ENCODE results near the gene NDUFA12.
"Not testable (repeated sequence)": the region's sequence is repeated elsewhere in the genome, so short reads cannot be mapped to it uniquely, and the experiment has no call there.

The NDUFA12 gene

GRCh38 chr12:94990222-94990621 is 13.3 kb downstream of the NDUFA12 start:
- Mint-ChIP-seq H3K9me3 (no peaks in the 10 kb centered on the region), H3K4me1 (peaks cover 68% of the 10 kb centered on the region), H3K27ac (peak overlapping the region; percentile 25), H3K4me3 (peak overlapping the region; percentile 0), H3K36me3 (peaks cover 8% of the 10 kb centered on the region), H3K27me3 (no peaks in the 10 kb centered on the region)

GRCh38 chr12:94988471-94988870 is 15.0 kb downstream of the NDUFA12 start:
- H3K27ac Mint-ChIP-seq = peak overlapping the region; percentile 90
- H3K4me3 Mint-ChIP-seq = peak overlapping the region; percentile 8
- H3K36me3 Mint-ChIP-seq = peaks cover 8% of the 10 kb centered on the region
- no peaks in the 10 kb centered on the region for H3K27me3 Mint-ChIP-seq
- H3K9me3 Mint-ChIP-seq = no peaks in the 10 kb centered on the region
- peaks cover 66% of the 10 kb centered on the region for H3K4me1 Mint-ChIP-seq

- H3K27me3 Mint-ChIP-seq = no peaks in the 10 kb centered on the region
- peak overlapping the region; percentile 75 for H3K27ac Mint-ChIP-seq
- H3K9me3 Mint-ChIP-seq = no peaks in the 10 kb centered on the region
- peak overlapping the region; percentile 30 for H3K4me3 Mint-ChIP-seq
- peaks cover 72% of the 10 kb centered on the region for H3K4me1 Mint-ChIP-seq
- peaks cover 13% of the 10 kb centered on the region for H3K36me3 Mint-ChIP-seq
Measured at GRCh38 chr12:94987801-94988200, 15.7 kb downstream of the NDUFA12 start.

- Mint-ChIP-seq H3K36me3 (peaks cover 9% of the 10 kb centered on the region), H3K4me1 (peaks cover 72% of the 10 kb centered on the region), H3K27me3 (no peaks in the 10 kb centered on the region), H3K4me3 (peak overlapping the region; percentile 17), H3K27ac (peak overlapping the region; percentile 85), H3K9me3 (no peaks in the 10 kb centered on the region)
Measured at GRCh38 chr12:94987076-94987669, 16.3 kb downstream of the NDUFA12 start.

GRCh38 chr12:94985099-94985498 is 18.4 kb downstream of the NDUFA12 start:
- H3K9me3 Mint-ChIP-seq, H3K36me3 Mint-ChIP-seq, H3K4me3 Mint-ChIP-seq, H3K27me3 Mint-ChIP-seq: not testable (repeated sequence)
- Mint-ChIP-seq H3K4me1 (peaks cover 82% of the 10 kb centered on the region), H3K27ac (peak overlapping the region; percentile 5)

- peak overlapping the region; percentile 88 for H3K27ac Mint-ChIP-seq
- H3K27me3 Mint-ChIP-seq = no peaks in the 10 kb centered on the region
- no peak overlapping the region for H3K4me3 Mint-ChIP-seq
- H3K9me3 Mint-ChIP-seq = no peaks in the 10 kb centered on the region
- peaks cover 75% of the 10 kb centered on the region for H3K4me1 Mint-ChIP-seq
- peaks cover 5% of the 10 kb centered on the region for H3K36me3 Mint-ChIP-seq
Measured at GRCh38 chr12:94983321-94983720, 20.2 kb downstream of the NDUFA12 start.

- Mint-ChIP-seq H3K27me3 (no peaks in the 10 kb centered on the region), H3K4me1 (peaks cover 75% of the 10 kb centered on the region), H3K27ac (peak overlapping the region; percentile 1), H3K36me3 (peaks cover 5% of the 10 kb centered on the region), H3K4me3 (peak overlapping the region; percentile 8), H3K9me3 (no peaks in the 10 kb centered on the region)
Measured at GRCh38 chr12:94982456-94982855, 21.0 kb downstream of the NDUFA12 start.

- no peaks in the 10 kb centered on the region for H3K27me3 Mint-ChIP-seq
- H3K36me3 Mint-ChIP-seq = peaks cover 5% of the 10 kb centered on the region
- no peak overlapping the region for H3K4me3 Mint-ChIP-seq
- no peaks in the 10 kb centered on the region for H3K9me3 Mint-ChIP-seq
- H3K4me1 Mint-ChIP-seq = peaks cover 78% of the 10 kb centered on the region
- peak overlapping the region; percentile 76 for H3K27ac Mint-ChIP-seq
Measured at GRCh38 chr12:94980577-94980976, 22.9 kb downstream of the NDUFA12 start.

GRCh38 chr12:94979941-94980340 is 23.6 kb downstream of the NDUFA12 start:
- H3K27ac Mint-ChIP-seq = peak overlapping the region; percentile 52
- H3K4me1 Mint-ChIP-seq = peaks cover 81% of the 10 kb centered on the region
- H3K9me3 Mint-ChIP-seq = no peaks in the 10 kb centered on the region
- no peak overlapping the region for H3K4me3 Mint-ChIP-seq
- no peaks in the 10 kb centered on the region for H3K27me3 Mint-ChIP-seq
- H3K36me3 Mint-ChIP-seq = peaks cover 7% of the 10 kb centered on the region

GRCh38 chr12:94977766-94978468 is 25.6 kb downstream of the NDUFA12 start:
- H3K4me3 Mint-ChIP-seq = no peak overlapping the region
- H3K4me1 Mint-ChIP-seq = peaks cover 72% of the 10 kb centered on the region

GRCh38 chr12:94973221-94973620 is 30.3 kb downstream of the NDUFA12 start:
- Mint-ChIP-seq H3K27ac (no peak overlapping the region), H3K27me3 (no peaks in the 10 kb centered on the region), H3K4me3 (no peak overlapping the region), H3K9me3 (no peaks in the 10 kb centered on the region), H3K36me3 (peaks cover 20% of the 10 kb centered on the region), H3K4me1 (peaks cover 34% of the 10 kb centered on the region)

More at GRCh38 chr12:94977766-94978468, 25.6 kb downstream of the NDUFA12 start:
- Mint-ChIP-seq H3K36me3 (peaks cover 3% of the 10 kb centered on the region), H3K27ac (no peak overlapping the region), H3K9me3 (no peaks in the 10 kb centered on the region), H3K27me3 (no peaks in the 10 kb centered on the region)

- peak overlapping the region; percentile 4 for H3K27ac Mint-ChIP-seq
- H3K27me3 Mint-ChIP-seq = no peaks in the 10 kb centered on the region
- H3K4me3 Mint-ChIP-seq = no peak overlapping the region
- no peaks in the 10 kb centered on the region for H3K9me3 Mint-ChIP-seq
- peaks cover 30% of the 10 kb centered on the region for H3K4me1 Mint-ChIP-seq
- H3K36me3 Mint-ChIP-seq = peaks cover 20% of the 10 kb centered on the region
Measured at GRCh38 chr12:94972795-94973194, 30.7 kb downstream of the NDUFA12 start.

- no peak overlapping the region for H3K4me3 Mint-ChIP-seq
- H3K4me1 Mint-ChIP-seq = peaks cover 21% of the 10 kb centered on the region
- H3K9me3 Mint-ChIP-seq = no peaks in the 10 kb centered on the region
- no peaks in the 10 kb centered on the region for H3K27me3 Mint-ChIP-seq
- H3K36me3 Mint-ChIP-seq = peaks cover 20% of the 10 kb centered on the region
- no peak overlapping the region for H3K27ac Mint-ChIP-seq
Measured at GRCh38 chr12:94971923-94972322, 31.6 kb downstream of the NDUFA12 start.

- Mint-ChIP-seq H3K27ac (no peak overlapping the region), H3K4me3 (no peak overlapping the region), H3K36me3 (peaks cover 20% of the 10 kb centered on the region), H3K27me3 (no peaks in the 10 kb centered on the region), H3K9me3 (no peaks in the 10 kb centered on the region), H3K4me1 (peaks cover 10% of the 10 kb centered on the region)
Measured at GRCh38 chr12:94970560-94970959, 32.9 kb downstream of the NDUFA12 start.

- H3K36me3 Mint-ChIP-seq = peaks cover 18% of the 10 kb centered on the region
- H3K9me3 Mint-ChIP-seq = no peaks in the 10 kb centered on the region
- peaks cover 4% of the 10 kb centered on the region for H3K4me1 Mint-ChIP-seq
- no peak overlapping the region for H3K27ac Mint-ChIP-seq
- H3K4me3 Mint-ChIP-seq = no peak overlapping the region
- H3K27me3 Mint-ChIP-seq = no peaks in the 10 kb centered on the region
Measured at GRCh38 chr12:94969424-94969823, 34.1 kb downstream of the NDUFA12 start.

GRCh38 chr12:94965982-94966630 is 37.4 kb downstream of the NDUFA12 start:
- no peaks in the 10 kb centered on the region for H3K4me1 Mint-ChIP-seq

More at GRCh38 chr12:94965982-94966630, 37.4 kb downstream of the NDUFA12 start:
- no peaks in the 10 kb centered on the region for H3K9me3 Mint-ChIP-seq
- no peak overlapping the region for H3K27ac Mint-ChIP-seq
- H3K27me3 Mint-ChIP-seq = no peaks in the 10 kb centered on the region
- H3K4me3 Mint-ChIP-seq = no peak overlapping the region
- peaks cover 12% of the 10 kb centered on the region for H3K36me3 Mint-ChIP-seq

Measured in activated naive CD4-positive, alpha-beta T cell treated with anti-CD3 and anti-CD28 coated beads, Interleukin-2, amount 50 U/mL, for 24 hours (primary cell).